GM12872 (cell line): ENCODE results near the gene PLAAT4.

Source experiments
- CTCF ChIP-seq: IDR thresholded peaks from 3 replicates; pipeline ENCODE4 v1.5.1; 2011; ENCODE audit warnings: low read depth, mild to moderate bottlenecking, low read length, moderate library complexity; ENCODE audit not compliant: insufficient read depth

The PLAAT4 gene

GRCh38 chr11:63511048-63511748, 25.4 kb upstream of the PLAAT4 start:
- TF ChIP-seq CTCF: no peak

- no peak for TF ChIP-seq CTCF
These were observed 23.8 kb upstream of the PLAAT4 start for GRCh38 chr11:63512816-63513215.

- TF ChIP-seq CTCF: no peak
These were observed 20.5 kb upstream of the PLAAT4 start for GRCh38 chr11:63516109-63516508.

GRCh38 chr11:63517156-63517555, 19.5 kb upstream of the PLAAT4 start:
- TF ChIP-seq CTCF: no peak

- TF ChIP-seq CTCF: no peak
These were observed 18.1 kb upstream of the PLAAT4 start for GRCh38 chr11:63518548-63518947.

- no peak for TF ChIP-seq CTCF
These were observed 15.9 kb upstream of the PLAAT4 start for GRCh38 chr11:63520606-63521170.

GRCh38 chr11:63521896-63522295, 14.7 kb upstream of the PLAAT4 start:
- TF ChIP-seq CTCF: no peak

- no peak for TF ChIP-seq CTCF
These were observed 13.5 kb upstream of the PLAAT4 start for GRCh38 chr11:63523151-63523550.
